ENCODE measurements around the gene ARID4B. TPM values are rescaled to one million over a fixed set of nuclear protein-coding genes. Genes with fewer than 3 reads are reported as not detected.
A peak's percentile ranks its signal among the peaks of the same experiment; 100 is the strongest.
"Not testable (repeated sequence)": the region's sequence is repeated elsewhere in the genome, so short reads cannot be mapped to it uniquely, and the experiment has no call there.

Gene ARID4B
- total RNA-seq, 1 donor from 2014 or later = 54.7 TPM

- DNase-seq = peak; percentile 100
Observed at GRCh38 chr1:235328271-235329138, 526 bp upstream of the ARID4B start, which contains the start of gene GGPS1. Gene GGPS1, plus strand, starts transcription at chr1:235328570. Its CDS starts 6,695 bp downstream, at chr1:235335265.

GRCh38 chr1:235326719-235327558, 1.0 kb downstream of the ARID4B start:
- DNase-seq = peak; percentile 53

DNA sequence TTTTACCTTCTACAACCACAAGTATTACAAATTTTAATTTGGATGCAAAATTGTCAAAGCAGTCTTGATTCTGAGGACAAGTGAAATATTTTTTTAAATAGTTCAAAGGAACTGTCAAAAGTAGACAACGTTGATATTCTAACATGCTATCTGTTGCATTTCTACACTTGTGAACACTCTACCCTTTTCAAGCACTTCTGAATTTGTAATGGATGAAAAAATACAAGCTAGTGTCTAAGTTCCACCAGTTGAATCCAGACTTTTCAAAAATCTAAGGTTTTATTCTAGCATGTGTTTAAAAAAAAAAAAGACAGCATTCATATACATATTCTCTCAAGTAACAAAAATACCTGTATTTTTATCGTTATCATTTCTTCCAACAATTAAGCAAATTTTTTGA, 2.1 kb downstream of the ARID4B start:
- no peak for DNase-seq

DNA sequence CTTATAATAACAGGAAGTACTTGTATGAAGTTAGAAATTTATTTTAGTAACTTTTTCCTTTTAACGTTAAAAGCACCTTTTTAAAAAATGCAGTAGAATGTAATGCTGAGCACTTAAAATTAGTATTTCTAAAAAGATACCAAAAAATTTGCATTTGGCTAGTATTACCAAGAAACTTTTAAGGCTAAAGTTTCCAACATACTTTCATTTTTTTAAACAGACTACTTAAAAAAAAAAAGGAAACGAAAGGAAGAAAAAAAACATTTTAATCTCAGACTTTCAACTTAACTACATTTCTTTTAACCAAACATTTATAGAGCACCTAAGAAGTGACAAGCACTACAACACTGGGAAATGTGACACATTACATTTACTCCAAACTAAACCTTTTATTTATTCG, 2.8 kb downstream of the ARID4B start:
- no peak for DNase-seq

DNA sequence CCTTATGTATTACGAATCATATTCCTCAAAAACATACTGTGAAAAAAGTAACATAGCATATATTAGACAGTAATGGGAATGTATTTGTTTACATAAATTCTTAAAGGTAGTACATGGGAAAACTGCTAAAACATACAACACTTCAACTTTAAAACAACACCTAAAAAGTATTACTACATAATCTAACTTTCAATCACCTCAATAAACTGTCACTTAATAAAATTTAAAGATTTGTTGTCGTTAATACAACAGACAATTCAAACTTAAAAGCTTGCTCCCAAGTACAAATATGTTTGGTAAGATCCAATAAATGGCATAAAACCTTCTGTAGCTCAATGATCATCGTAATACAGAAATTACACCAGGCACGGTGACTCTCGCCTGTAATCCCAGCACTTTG, 3.7 kb downstream of the ARID4B start:
- no peak for DNase-seq

GRCh38 chr1:235320521-235321179, 7.3 kb downstream of the ARID4B start:
- no peak for DNase-seq

- DNase-seq = no peak
Observed at GRCh38 chr1:235319255-235319654, 8.7 kb downstream of the ARID4B start.

DNA sequence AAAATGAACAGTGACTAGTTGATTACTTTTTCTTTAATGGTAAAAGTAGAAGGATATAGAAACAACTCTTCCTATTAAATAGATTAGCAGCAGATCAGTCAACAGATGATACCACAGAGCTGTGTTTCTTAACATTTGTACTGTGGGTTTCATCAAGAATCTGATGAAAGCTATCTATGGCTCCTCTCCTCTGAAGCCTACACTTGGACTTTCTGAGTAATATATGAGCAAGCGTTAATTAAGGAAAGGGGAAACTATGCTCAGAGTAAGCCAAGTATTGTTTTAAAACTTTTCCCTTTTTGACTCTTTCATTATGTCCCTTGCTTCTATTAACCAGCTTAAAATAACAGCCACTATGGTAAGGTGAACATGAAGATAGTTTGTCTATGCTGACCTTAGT, 10.8 kb downstream of the ARID4B start:
- no peak for DNase-seq

DNA sequence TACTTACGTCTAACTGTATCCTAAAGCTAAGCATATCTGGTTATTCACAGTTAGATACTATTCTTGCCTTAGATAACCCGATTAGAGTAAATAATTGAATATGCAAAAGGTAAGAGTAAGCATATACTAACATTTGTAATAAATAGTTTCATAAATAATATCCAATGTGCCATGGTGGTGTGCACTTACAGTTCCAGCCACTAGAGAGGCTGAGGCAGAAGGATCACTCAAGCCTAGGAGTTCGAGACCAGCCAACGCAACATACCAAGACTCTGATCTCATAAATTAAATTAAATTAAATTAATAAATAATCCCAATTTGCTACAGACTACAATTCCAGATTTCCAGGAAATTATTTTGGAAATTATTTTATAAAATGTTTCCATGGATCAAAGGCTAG, 12.2 kb downstream of the ARID4B start:
- no peak for DNase-seq

DNA sequence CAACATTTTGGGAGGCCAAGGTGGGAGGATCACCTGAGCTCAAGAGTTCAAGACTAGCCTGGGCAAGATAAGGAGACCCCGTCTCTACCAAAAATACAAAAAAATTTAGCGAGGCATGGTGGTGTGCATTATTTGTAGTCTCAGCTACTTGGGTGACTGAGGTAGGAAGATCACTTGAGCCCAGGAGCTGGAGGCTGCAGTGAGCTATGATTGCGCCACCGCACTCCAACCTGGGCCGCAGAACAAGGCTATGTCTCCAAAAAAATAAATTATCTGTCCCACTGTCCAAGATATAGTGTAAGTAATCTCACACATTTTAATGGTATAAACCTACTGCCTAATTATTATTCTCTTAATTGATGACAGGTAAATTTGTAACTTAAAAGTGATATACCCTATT, 12.8 kb downstream of the ARID4B start:
- DNase-seq = no peak

DNA sequence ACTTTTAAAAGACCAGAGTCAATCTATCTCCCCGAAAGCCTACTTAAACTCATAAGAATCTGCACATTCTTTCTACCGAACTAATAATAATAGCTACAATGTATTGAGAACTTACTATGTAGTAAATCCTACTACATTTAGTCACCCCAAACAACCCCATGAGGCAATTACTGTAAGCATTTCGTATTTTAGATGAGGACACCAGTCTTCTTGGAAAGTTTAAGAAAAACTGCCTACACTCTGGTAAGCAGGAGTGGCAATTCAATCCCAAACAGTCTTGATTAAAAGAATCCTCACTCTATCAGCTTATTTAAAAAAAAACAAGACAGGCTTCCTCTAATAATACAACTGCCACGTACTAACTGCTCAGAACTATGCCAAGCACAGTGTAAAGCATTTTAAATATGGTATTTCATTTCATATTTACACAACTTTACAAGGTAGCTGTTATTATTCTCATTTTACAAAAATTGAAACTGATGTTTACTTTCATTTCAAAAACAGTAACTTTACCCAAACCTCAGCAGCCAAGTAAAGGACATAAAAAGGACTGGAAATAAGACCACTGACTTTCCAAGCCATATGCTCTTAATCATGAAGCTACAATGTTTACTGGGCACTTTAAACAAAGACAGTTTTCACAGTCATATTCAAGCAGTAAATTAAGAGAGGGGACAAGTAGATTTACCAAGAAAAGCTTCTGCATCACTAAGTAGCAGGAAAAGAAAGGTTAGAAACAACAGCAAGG, 13.9 kb downstream of the ARID4B start:
- DNase-seq = no peak

- DNase-seq = peak; percentile 24
Observed at GRCh38 chr1:235313262-235313661, 14.7 kb downstream of the ARID4B start.

GRCh38 chr1:235309206-235309605, 18.8 kb downstream of the ARID4B start:
- DNase-seq = not testable (repeated sequence)

- no peak for DNase-seq
Observed at GRCh38 chr1:235307158-235308124, 20.5 kb downstream of the ARID4B start.

- DNase-seq = no peak
Observed at GRCh38 chr1:235304549-235305451, 23.2 kb downstream of the ARID4B start.

- no peak for DNase-seq
Observed at GRCh38 chr1:235302143-235302542, 25.8 kb downstream of the ARID4B start.

GRCh38 chr1:235299169-235299858, 28.7 kb downstream of the ARID4B start:
- DNase-seq = no peak

DNA sequence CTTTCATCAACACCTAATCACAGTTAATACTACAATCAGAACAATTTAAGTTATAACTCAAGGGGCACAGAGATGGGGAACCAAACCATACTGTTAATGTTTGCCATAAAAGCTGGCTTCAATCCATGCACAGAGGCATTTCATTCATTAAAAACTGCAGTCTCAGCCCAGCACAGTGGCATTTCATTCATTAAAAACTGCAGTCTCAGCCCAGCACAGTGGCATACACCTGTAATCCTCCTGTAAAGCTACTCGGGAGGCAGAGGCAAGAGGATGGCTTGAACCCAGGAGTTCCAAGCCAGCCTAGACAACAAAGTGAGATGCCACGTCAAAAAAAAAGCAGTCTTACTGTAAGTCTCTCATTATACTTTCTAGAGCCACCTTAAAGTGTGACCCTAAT, 29.2 kb downstream of the ARID4B start:
- no peak for DNase-seq

- no peak for DNase-seq
Observed at GRCh38 chr1:235297579-235297978, 30.4 kb downstream of the ARID4B start.
